ENCODE results near the gene NOS2.

- no peak for TF ChIP-seq CTCF (conservative IDR thresholded peaks at IDR 0.05; ENCODE audit: low read depth, low read length)
- no peak for TF ChIP-seq EZH2 (IDR thresholded peaks at IDR 0.05; ENCODE audit: borderline replicate concordance, low read depth, low read length, poor library complexity, severe bottlenecking)
These were observed 49.2 kb downstream of the NOS2 start for GRCh38 chr17:27751166-27751565.

Data from A673 (cell line).